IPS-18a (cell line): ENCODE results near the gene MEX3D.
A peak's percentile ranks its signal among the peaks of the same experiment; 100 is the strongest.

Experiments
- H3K27ac ChIP-seq: one replicate; pipeline ENCODE4 v1.5.1; 2013; ENCODE audit warnings: low read length
- H3K27me3 ChIP-seq: one replicate; pipeline ENCODE4 v1.6.1; 2013; ENCODE audit warnings: mild to moderate bottlenecking, low read length; ENCODE audit not compliant: control insufficient read depth, insufficient read depth
- H3K36me3 ChIP-seq: one replicate; pipeline ENCODE4 v1.6.1; 2013; ENCODE audit warnings: low read depth, low read length; ENCODE audit not compliant: control insufficient read depth
- H3K4me1 ChIP-seq: one replicate; pipeline ENCODE4 v1.6.1; 2013; ENCODE audit warnings: low read depth, low read length; ENCODE audit not compliant: control insufficient read depth
- H3K4me3 ChIP-seq: one replicate; pipeline ENCODE4 v1.5.1; 2013; ENCODE audit warnings: low read length
- H3K9ac ChIP-seq: one replicate; pipeline ENCODE4 v1.6.1; 2013; ENCODE audit warnings: mild to moderate bottlenecking, low read length, moderate library complexity
- H3K9me3 ChIP-seq: one replicate; pipeline ENCODE4 v1.6.1; 2013; ENCODE audit warnings: low read depth, low read length; ENCODE audit not compliant: control insufficient read depth

MEX3D gene

DNA sequence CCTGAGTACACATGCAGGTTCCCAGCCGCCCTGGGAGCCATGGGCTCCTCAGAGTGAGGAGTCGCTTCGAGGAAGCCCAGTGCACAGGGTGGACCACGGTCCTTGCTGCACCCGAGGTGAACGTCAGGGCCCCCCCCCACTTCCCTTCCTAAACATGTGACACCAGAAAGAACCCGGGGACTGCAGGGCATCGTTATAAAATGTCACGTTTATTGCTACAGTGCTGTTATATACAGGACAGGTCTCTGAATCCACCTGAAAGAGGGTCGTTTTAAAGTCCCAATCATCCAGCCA is 40.9 kb upstream of the MEX3D start:
- no peak overlapping the region for H3K27ac ChIP-seq
- no peak overlapping the region for H3K4me3 ChIP-seq
- H3K36me3 ChIP-seq: peaks cover 43% of the 10 kb centered on the region

GRCh38 chr19:1608359-1609102 is 40.4 kb upstream of the MEX3D start:
- Histone ChIP-seq H3K9ac (no peak overlapping the region), H3K27me3 (no peaks in the 10 kb centered on the region), H3K27ac (no peak overlapping the region), H3K4me1 (peaks cover 3% of the 10 kb centered on the region), H3K36me3 (peaks cover 38% of the 10 kb centered on the region), H3K9me3 (no peaks in the 10 kb centered on the region), H3K4me3 (no peak overlapping the region)

More for the DNA sequence above, 40.9 kb upstream of the MEX3D start:
- Histone ChIP-seq H3K9ac (no peak overlapping the region), H3K27me3 (no peaks in the 10 kb centered on the region), H3K9me3 (no peaks in the 10 kb centered on the region), H3K4me1 (peaks cover 3% of the 10 kb centered on the region)

DNA sequence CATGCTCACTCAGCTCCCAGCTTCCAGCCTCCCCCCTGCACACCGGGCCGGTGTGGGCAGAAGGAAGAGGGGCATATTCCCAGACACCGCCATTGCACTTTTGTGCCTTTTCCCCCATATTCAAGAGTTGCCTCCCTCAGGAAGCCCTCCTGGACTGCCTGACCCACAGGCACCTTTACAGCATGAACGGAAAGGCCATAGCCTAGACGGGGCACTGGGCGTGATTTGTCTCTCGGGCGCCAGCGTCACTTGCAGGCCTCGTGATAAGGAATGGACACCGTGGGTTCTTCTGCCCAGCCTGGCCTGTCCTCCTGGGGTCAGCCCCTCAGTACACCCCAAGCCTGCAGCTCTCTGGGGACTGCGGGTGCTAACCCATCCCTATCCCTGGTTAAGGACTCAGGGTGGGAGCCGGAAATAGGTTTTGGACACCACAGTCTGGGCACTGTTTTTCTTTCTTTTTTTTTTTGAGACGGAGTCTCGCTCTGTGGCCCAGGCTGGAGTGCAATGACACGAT is 38.1 kb upstream of the MEX3D start:
- Histone ChIP-seq H3K9ac (peak overlapping the region; percentile 51), H3K27me3 (no peaks in the 10 kb centered on the region), H3K27ac (peak overlapping the region; percentile 43), H3K36me3 (peaks cover 17% of the 10 kb centered on the region), H3K9me3 (no peaks in the 10 kb centered on the region), H3K4me3 (peak overlapping the region; percentile 65), H3K4me1 (peaks cover 3% of the 10 kb centered on the region)

- Histone ChIP-seq H3K4me1 (peaks cover 3% of the 10 kb centered on the region), H3K9ac (peak within 1 kb of the TSS; percentile 51), H3K27ac (peak within 1 kb of the TSS; percentile 43), H3K27me3 (no peaks in the 10 kb centered on the region), H3K4me3 (peak within 1 kb of the TSS; percentile 65), H3K36me3 (peaks cover 10% of the 10 kb centered on the region), H3K9me3 (no peaks in the 10 kb centered on the region)
Measured at GRCh38 chr19:1605236-1606137, 37.4 kb upstream of the MEX3D start, which contains the start of gene UQCR11. Gene UQCR11, minus strand, starts transcription at chr19:1605462. Its CDS starts 53 bp downstream, at chr19:1605409.

DNA sequence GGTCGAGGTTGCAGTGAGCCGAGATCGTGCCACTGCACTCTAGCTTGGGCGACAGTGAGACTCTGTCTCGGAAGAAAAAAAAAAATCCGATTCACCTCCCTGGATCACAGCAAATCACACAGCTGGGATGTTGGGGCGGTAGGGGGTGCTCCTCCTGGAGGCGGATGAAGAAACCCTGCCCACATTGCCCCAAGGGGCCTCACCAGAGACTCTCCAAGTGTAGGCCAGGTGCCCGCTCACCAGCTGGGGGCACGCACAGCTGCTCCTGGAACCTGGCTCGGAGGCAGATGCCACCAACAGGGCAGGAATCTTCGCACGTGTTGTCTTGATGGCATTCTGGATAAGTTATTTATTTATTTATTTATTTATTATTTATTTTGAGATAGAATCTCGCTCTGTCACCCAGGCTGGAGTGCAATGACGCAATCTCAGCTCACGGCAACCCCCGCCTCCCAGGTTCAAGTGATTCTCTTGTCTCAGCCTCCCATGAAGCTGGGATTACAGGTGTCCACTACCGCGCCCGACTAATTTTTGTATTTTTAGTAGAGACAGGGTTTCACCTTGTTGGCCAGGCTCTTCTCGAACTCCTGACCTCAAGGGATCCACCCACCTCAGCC is 34.1 kb upstream of the MEX3D start:
- H3K36me3 ChIP-seq: peaks cover 24% of the 10 kb centered on the region
- no peak overlapping the region for H3K9ac ChIP-seq

DNA sequence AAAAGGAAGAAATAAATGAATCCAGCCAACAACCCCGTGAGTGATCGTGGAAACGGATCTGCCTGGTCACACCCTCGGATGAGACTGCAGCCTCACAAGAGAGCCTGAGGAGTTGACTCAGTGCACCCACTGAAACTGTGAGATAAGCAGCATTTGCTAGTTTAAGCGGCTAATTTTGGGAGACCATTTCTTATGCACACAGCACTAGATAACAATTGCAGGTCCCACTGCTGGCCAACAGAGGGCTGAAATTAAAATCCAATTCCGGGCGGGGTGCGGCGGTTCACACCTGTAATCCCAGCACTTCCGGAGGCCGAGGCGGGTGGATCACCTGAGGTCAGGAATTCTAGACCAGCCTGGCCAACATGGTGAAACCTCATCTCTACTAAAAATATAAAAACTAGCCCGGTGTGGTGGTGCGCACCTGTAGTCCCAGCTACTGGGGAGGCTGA is 33.5 kb upstream of the MEX3D start:
- no peaks in the 10 kb centered on the region for H3K9me3 ChIP-seq
- H3K27ac ChIP-seq: no peak overlapping the region
- H3K4me1 ChIP-seq: peaks cover 3% of the 10 kb centered on the region
- no peak overlapping the region for H3K4me3 ChIP-seq
- H3K27me3 ChIP-seq: no peaks in the 10 kb centered on the region
- peaks cover 29% of the 10 kb centered on the region for H3K36me3 ChIP-seq
- H3K9ac ChIP-seq: no peak overlapping the region

More for the DNA sequence above, 34.1 kb upstream of the MEX3D start:
- H3K9me3 ChIP-seq: no peaks in the 10 kb centered on the region
- H3K4me3 ChIP-seq: no peak overlapping the region
- H3K27ac ChIP-seq: no peak overlapping the region
- no peaks in the 10 kb centered on the region for H3K27me3 ChIP-seq
- peaks cover 3% of the 10 kb centered on the region for H3K4me1 ChIP-seq

DNA sequence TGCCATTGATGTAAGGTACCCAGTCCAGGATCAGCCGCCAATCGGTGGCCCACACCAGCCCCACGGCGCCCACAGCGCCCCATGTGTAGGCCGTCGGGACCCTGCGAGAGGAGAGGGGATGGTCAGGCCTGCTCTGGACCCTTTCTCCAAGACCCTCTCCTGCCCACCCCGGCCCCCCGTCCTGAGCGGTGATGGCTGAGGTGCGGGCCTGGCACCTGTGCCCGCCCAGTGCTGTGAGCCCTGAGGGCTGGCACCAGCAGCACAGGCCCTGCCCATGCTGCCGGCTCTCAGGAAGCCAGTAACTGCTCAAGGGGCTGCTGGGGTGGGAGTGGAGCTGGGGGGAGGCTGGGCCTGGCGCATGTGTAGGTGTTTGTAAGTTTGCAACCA is 31.3 kb upstream of the MEX3D start:
- peaks cover 29% of the 10 kb centered on the region for H3K36me3 ChIP-seq
- no peak overlapping the region for H3K27ac ChIP-seq
- H3K9me3 ChIP-seq: no peaks in the 10 kb centered on the region
- H3K4me3 ChIP-seq: no peak overlapping the region
- H3K9ac ChIP-seq: no peak overlapping the region
- H3K4me1 ChIP-seq: no peaks in the 10 kb centered on the region
- H3K27me3 ChIP-seq: no peaks in the 10 kb centered on the region

- H3K9me3 ChIP-seq: no peaks in the 10 kb centered on the region
- no peak overlapping the region for H3K9ac ChIP-seq
- no peaks in the 10 kb centered on the region for H3K4me1 ChIP-seq
- H3K27ac ChIP-seq: no peak overlapping the region
- H3K36me3 ChIP-seq: peaks cover 29% of the 10 kb centered on the region
- H3K27me3 ChIP-seq: no peaks in the 10 kb centered on the region
- H3K4me3 ChIP-seq: no peak overlapping the region
Measured at GRCh38 chr19:1598777-1599459, 30.8 kb upstream of the MEX3D start.

DNA sequence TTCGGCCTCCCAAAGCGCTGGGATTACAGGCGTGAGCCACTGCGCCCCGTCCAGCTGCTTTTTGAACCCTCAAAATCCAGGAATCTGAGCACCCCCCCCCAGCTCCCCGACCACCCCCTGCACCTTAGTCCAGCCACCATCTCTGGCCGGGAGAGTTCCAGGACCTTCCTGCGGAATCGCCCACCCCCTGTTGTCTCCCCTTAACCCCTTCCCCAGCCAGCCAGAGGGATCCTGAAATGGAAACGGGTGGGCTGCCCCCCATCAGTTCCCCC is 25.3 kb upstream of the MEX3D start:
- Histone ChIP-seq H3K36me3 (peaks cover 15% of the 10 kb centered on the region), H3K9ac (peak overlapping the region; percentile 50), H3K27me3 (no peaks in the 10 kb centered on the region), H3K9me3 (no peaks in the 10 kb centered on the region), H3K27ac (no peak overlapping the region), H3K4me3 (peak overlapping the region; percentile 61), H3K4me1 (peaks cover 8% of the 10 kb centered on the region)

DNA sequence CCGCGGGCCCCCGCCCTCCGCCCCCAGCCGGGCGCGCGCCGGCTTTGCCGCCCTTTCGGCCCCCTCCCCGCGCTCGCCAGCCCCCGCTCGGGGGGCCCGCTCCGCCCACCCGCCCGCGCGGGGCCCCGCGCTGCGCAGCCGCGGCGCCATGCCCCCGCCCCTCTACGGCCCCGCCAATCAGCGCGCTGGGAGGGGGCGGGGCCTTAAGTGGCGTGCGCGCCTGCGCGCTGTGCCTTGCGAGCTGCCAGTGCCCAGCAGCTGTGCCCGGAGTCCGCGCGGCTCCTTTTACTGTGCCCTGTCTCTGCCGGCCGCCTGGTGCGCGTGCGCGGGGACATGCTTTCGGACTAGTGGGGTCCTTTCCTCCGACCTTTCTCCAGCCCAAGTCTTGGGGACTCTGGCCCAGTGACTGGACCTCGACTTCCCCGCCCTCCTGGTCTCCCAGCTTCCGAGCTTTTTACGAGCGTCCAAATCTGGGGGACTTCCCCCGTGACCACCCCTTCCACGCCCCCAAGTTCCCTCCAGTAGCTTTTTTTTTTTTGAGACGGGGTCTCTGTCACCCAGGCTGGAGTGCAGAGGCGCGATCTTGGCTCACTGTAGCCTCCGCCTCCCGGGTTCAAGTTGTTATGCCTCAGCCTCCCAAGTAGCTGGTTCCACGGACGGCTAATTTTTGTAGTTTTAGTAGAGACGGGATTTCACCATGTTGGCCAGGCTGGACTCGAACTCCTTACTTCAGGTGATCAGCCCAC is 24.8 kb upstream of the MEX3D start, which contains the start of gene MBD3:
Gene MBD3, minus strand, starts transcription at position 111 of the 746 bp plus-strand sequence. CDS start 234 bp downstream, outside the sequence.
- H3K27ac ChIP-seq: peak within 1 kb of the TSS; percentile 99
- peak within 1 kb of the TSS; percentile 100 for H3K9ac ChIP-seq
- peak within 1 kb of the TSS; percentile 98 for H3K4me3 ChIP-seq
- peaks cover 13% of the 10 kb centered on the region for H3K36me3 ChIP-seq
- H3K9me3 ChIP-seq: no peaks in the 10 kb centered on the region
- no peaks in the 10 kb centered on the region for H3K27me3 ChIP-seq
- H3K4me1 ChIP-seq: peaks cover 8% of the 10 kb centered on the region
